ENCODE results near the gene ATRN. TPM values are rescaled to one million over a fixed set of nuclear protein-coding genes. Genes with fewer than 3 reads are reported as not detected.

Gene ATRN
- total RNA-seq, 2 experiments from 2014 or later, result 0.09 to 4.5 TPM

DNA sequence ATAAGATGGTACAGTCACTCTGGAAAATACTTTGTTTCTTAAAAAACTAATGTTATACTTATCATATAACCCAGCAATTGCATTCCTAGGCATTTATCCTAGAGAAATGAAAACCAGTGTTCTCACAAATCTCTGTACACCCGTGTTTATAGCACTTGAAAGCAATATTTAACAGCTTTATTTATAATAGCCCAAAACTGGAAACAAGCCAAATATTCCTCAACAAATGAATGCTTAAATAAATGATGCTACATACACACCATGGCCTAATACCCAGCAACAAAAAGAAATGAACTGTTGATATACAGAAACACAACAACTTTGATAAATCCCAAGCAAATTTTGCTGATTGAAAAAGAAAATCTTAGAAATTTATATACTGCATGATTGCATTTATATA is 141.1 kb downstream of the ATRN start:
- CTCF ChIA-PET (ENCODE audit: unreplicated experiment), result no interaction called here

DNA sequence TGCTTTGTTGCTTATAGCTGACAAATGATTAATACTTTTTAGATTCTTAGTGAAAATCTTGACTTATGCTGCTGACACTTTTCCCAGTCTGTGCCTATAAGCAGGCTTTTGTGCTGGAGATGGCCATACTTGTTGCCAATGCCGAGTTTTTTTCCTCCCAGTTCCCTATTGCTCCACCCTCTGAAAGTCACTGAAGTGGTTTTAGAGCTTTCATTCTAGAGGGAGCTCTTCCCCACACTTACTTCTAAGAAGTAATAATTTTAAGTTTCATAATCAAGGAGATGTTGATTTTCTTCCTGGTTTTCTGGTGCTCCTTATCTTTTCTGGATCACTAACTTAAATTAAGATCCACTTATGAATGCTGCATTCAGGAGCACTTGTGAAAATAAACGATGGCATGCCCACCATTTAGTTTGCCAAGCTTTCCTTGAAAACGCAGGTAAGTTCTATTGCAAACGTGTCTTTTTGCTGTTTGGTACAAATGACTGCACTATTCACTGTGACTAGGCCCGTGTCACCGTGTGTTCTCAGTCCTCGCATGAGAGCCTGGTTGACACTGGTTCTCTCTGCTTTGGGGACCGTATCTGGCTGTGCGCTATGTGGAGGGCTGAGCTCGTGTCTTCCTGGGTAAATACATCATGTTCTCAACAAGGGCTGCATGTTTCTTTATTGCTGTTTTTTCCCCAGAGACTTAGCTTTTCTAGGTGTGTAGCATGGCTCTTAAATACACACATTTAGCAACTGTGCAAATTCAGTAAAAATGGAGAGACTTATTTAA is 142.2 kb downstream of the ATRN start:
- H4K20me1 ChIP-seq (ENCODE audit: insufficient read depth, low read length), result no peaks in the 10 kb centered on the region
- no peak overlapping the region for H3K4me2 ChIP-seq (ENCODE audit: low read length)
- DNase-seq (ENCODE audit: low spot score), result no peak
- BruUV-seq (replicated peaks), result no TSS peak
- no peaks in the 10 kb centered on the region for H3K9me3 ChIP-seq (ENCODE audit: low read length)
- CTCF ChIA-PET (ENCODE audit: unreplicated experiment), result no interaction called here
- no peak overlapping the region for H2AFZ ChIP-seq (ENCODE audit: low read length)
- TF ChIP-seq, protein P1, sequence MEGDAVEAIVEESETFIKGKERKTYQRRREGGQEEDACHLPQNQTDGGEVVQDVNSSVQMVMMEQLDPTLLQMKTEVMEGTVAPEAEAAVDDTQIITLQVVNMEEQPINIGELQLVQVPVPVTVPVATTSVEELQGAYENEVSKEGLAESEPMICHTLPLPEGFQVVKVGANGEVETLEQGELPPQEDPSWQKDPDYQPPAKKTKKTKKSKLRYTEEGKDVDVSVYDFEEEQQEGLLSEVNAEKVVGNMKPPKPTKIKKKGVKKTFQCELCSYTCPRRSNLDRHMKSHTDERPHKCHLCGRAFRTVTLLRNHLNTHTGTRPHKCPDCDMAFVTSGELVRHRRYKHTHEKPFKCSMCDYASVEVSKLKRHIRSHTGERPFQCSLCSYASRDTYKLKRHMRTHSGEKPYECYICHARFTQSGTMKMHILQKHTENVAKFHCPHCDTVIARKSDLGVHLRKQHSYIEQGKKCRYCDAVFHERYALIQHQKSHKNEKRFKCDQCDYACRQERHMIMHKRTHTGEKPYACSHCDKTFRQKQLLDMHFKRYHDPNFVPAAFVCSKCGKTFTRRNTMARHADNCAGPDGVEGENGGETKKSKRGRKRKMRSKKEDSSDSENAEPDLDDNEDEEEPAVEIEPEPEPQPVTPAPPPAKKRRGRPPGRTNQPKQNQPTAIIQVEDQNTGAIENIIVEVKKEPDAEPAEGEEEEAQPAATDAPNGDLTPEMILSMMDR (conservative IDR thresholded peaks at IDR 0.05; ENCODE audit: low read length), result peak; percentile 38; the same call in 1 of the 2 replicates
- no peak for TF ChIP-seq EZH2phosphoT487 (IDR thresholded peaks at IDR 0.05; ENCODE audit: borderline replicate concordance, low read depth, low read length)
- POLR2A ChIA-PET, result interaction anchor here (0.7 to 1.0 kb wide), 2 partner anchors 12 to 17 kb away, joined by 3 read pairs; no protein-coding TSS in a partner anchor
- H3K27ac ChIP-seq (ENCODE audit: low read depth, low read length, poor library complexity, severe bottlenecking), result no peak overlapping the region
- H3K4me3 ChIP-seq (ENCODE audit: low read depth, low read length, poor library complexity, severe bottlenecking), result no peak overlapping the region
- H3K4me1 ChIP-seq (ENCODE audit: insufficient read depth, low read length, poor library complexity, severe bottlenecking), result peaks cover 16% of the 10 kb centered on the region
- no peaks in the 10 kb centered on the region for H3K9me2 ChIP-seq (ENCODE audit: insufficient read depth, low read length)
- intact Hi-C loops (cut with micrococcal nuclease; ENCODE audit: unreplicated experiment), result no loop called here
- H3K79me2 ChIP-seq (ENCODE audit: insufficient read depth, low read depth, low read length), result no peaks in the 10 kb centered on the region
- H3K36me3 ChIP-seq (ENCODE audit: insufficient read depth, low read length), result no peaks in the 10 kb centered on the region

More for the DNA sequence above, 141.1 kb downstream of the ATRN start:
- H3K9me2 ChIP-seq (ENCODE audit: insufficient read depth, low read length), result no peaks in the 10 kb centered on the region
- H3K27ac ChIP-seq (ENCODE audit: low read depth, low read length, poor library complexity, severe bottlenecking), result no peak overlapping the region
- intact Hi-C loops (cut with micrococcal nuclease; ENCODE audit: unreplicated experiment), result no loop called here
- no peak overlapping the region for H3K4me3 ChIP-seq (ENCODE audit: low read depth, low read length, poor library complexity, severe bottlenecking)
- TF ChIP-seq, protein P1 (conservative IDR thresholded peaks at IDR 0.05; ENCODE audit: low read length), result no peak
- TF ChIP-seq EZH2phosphoT487 (IDR thresholded peaks at IDR 0.05; ENCODE audit: borderline replicate concordance, low read depth, low read length), result no peak
- BruUV-seq (replicated peaks), result no TSS peak
- no peak for DNase-seq (ENCODE audit: low spot score)
- no peaks in the 10 kb centered on the region for H3K9me3 ChIP-seq (ENCODE audit: low read length)
- H4K20me1 ChIP-seq (ENCODE audit: insufficient read depth, low read length), result no peaks in the 10 kb centered on the region
- no peaks in the 10 kb centered on the region for H3K36me3 ChIP-seq (ENCODE audit: insufficient read depth, low read length)
- no peak overlapping the region for H3K4me2 ChIP-seq (ENCODE audit: low read length)
- POLR2A ChIA-PET, result interaction anchor here (0.5 kb wide), 1 partner anchor 1080 kb away, joined by 4 read pairs; no protein-coding TSS in a partner anchor
- peaks cover 16% of the 10 kb centered on the region for H3K4me1 ChIP-seq (ENCODE audit: insufficient read depth, low read length, poor library complexity, severe bottlenecking)
- H3K79me2 ChIP-seq (ENCODE audit: insufficient read depth, low read depth, low read length), result no peaks in the 10 kb centered on the region
- H2AFZ ChIP-seq (ENCODE audit: low read length), result no peak overlapping the region

All from OCI-LY7 (cell line).